Vagina (tissue), 2 donors: Measurements from ENCODE around the gene CAV3. TPM values are rescaled to one million over a fixed set of nuclear protein-coding genes. Genes with fewer than 3 reads are reported as not detected.
A peak's percentile ranks its signal among the peaks of the same experiment; 100 is the strongest.

ENCODE experiments used
- DNase-seq, 2 donors: peaks; one replicate each; pipeline ENCODE4 v3.0.0-alpha.2; 2017; ENCODE audit errors: extremely low spot score in 2 of 2
- H3K27ac ChIP-seq: fragments of 200-600 bp; sonication (generic); one replicate; pipeline ENCODE4 v1.5.1; 2019
- H3K27me3 ChIP-seq: fragments of 200-600 bp; sonication (generic); one replicate; pipeline ENCODE4 v1.5.1; 2019
- H3K36me3 ChIP-seq, 2 donors: fragments of 200-600 bp; sonication (generic); one replicate each; pipeline ENCODE4 v1.5.1; 2017 to 2019
- H3K4me1 ChIP-seq: fragments of 200-600 bp; sonication (generic); one replicate; pipeline ENCODE4 v1.5.1; 2019
- H3K4me3 ChIP-seq, 2 donors: fragments of 200-600 bp; sonication (generic); 1 replicate in 1 of 2; 2 replicates in 1 of 2; pipeline ENCODE4 v1.5.1; 2016 to 2019
- H3K9me3 ChIP-seq: fragments of 200-600 bp; sonication (generic); one replicate; pipeline ENCODE4 v1.5.1; 2019
- POLR2A ChIP-seq, 2 donors: fragments of 450-650 bp; IDR thresholded peaks; one replicate each; pipeline ENCODE4 v1.6.1; 2017; ENCODE audit warnings: antibody characterized with exemption in 2 of 2, mild to moderate bottlenecking in 2 of 2, moderate library complexity in 2 of 2
- POLR2AphosphoS5 ChIP-seq, 2 donors: sonication (generic); formaldehyde crosslinking; IDR thresholded peaks; one replicate each; pipeline ENCODE4 v1.9.0; 2017; ENCODE audit warnings: antibody characterized with exemption in 2 of 2, mild to moderate bottlenecking in 2 of 2, low read depth in 1 of 2; ENCODE audit not compliant: insufficient read depth in 1 of 2
- intact Hi-C: fragments of 100-400 bp; cut with DNase I; formaldehyde crosslinking; loops from one replicate; pipeline ENCODE4 v1.15.1; 2023
- total RNA-seq: library from RNA; depleted of rRNA; stranded (reverse); fragments of >200 nt; gene quantifications from one replicate; pipeline ENCODE4 v1.2.3, GENCODE V29; 2016
- TF ChIP-seq, protein P1 (sequence below), 3 experiments: fragments of 450-650 bp in 2 of 3; fragments of 200-600 bp in 1 of 3; sonication (generic) in 1 of 3; IDR thresholded peaks; one replicate each; pipeline ENCODE4 v1.5.1; 2017 to 2019; ENCODE audit warnings: antibody characterized with exemption in 3 of 3, mild to moderate bottlenecking in 2 of 3, moderate library complexity in 2 of 3

Gene CAV3
- total RNA-seq, 1 donor from 2014 or later: not detected

DNA sequence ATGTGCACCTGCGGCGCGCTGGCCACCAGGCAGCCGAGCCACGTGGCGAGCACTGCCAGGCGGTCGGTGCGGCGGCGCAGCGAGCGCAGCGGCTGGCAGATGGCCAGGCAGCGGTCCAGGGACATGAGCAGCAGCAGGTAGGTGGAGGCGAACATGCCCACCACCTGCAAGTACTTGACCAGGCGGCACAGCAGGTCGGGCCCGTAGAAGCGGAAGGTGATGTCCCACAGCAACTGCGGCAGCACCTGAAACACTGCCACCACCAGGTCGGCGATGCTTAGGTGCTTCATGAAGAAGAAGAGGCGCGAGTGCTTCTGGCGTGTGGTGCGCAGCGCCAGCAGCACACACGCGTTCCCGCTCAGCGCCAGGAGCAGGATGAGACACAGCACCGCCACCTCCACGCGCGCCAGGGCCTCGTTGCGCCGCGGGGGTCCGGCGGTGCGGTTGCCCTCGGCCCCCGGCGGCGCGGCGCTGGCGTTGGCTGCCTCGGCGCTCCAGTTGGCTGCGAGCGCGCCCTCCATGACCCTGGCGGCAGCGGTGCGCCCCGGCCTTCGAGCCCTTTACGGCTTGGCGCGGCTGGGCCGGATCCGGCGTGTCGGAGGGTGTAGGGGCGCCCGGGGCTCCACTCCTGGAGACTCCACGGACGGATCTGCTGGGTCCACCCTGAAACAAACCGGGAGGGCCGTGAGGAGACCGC lies 34.2 kb downstream of the CAV3 start:
- no peak overlapping the region for H3K27ac ChIP-seq
- intact Hi-C loops: no loop called here
- peaks cover 6% of the 10 kb centered on the region for H3K27me3 ChIP-seq
- DNase-seq: peak; percentile 75 to 88
- peaks cover 21% of the 10 kb centered on the region for H3K4me1 ChIP-seq
- no peaks in the 10 kb centered on the region for H3K9me3 ChIP-seq
- H3K36me3 ChIP-seq: no peaks in the 10 kb centered on the region
- TF ChIP-seq, protein P1, sequence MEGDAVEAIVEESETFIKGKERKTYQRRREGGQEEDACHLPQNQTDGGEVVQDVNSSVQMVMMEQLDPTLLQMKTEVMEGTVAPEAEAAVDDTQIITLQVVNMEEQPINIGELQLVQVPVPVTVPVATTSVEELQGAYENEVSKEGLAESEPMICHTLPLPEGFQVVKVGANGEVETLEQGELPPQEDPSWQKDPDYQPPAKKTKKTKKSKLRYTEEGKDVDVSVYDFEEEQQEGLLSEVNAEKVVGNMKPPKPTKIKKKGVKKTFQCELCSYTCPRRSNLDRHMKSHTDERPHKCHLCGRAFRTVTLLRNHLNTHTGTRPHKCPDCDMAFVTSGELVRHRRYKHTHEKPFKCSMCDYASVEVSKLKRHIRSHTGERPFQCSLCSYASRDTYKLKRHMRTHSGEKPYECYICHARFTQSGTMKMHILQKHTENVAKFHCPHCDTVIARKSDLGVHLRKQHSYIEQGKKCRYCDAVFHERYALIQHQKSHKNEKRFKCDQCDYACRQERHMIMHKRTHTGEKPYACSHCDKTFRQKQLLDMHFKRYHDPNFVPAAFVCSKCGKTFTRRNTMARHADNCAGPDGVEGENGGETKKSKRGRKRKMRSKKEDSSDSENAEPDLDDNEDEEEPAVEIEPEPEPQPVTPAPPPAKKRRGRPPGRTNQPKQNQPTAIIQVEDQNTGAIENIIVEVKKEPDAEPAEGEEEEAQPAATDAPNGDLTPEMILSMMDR (IDR thresholded peaks at IDR 0.05): no peak
- TF ChIP-seq POLR2AphosphoS5 (IDR thresholded peaks at IDR 0.05; ENCODE audit: insufficient read depth in 1 of 2, low read depth in 1 of 2): no peak
- TF ChIP-seq POLR2A (IDR thresholded peaks at IDR 0.05): no peak
- peak overlapping the region in 1 of 2 donors; percentile 38 for H3K4me3 ChIP-seq

DNA sequence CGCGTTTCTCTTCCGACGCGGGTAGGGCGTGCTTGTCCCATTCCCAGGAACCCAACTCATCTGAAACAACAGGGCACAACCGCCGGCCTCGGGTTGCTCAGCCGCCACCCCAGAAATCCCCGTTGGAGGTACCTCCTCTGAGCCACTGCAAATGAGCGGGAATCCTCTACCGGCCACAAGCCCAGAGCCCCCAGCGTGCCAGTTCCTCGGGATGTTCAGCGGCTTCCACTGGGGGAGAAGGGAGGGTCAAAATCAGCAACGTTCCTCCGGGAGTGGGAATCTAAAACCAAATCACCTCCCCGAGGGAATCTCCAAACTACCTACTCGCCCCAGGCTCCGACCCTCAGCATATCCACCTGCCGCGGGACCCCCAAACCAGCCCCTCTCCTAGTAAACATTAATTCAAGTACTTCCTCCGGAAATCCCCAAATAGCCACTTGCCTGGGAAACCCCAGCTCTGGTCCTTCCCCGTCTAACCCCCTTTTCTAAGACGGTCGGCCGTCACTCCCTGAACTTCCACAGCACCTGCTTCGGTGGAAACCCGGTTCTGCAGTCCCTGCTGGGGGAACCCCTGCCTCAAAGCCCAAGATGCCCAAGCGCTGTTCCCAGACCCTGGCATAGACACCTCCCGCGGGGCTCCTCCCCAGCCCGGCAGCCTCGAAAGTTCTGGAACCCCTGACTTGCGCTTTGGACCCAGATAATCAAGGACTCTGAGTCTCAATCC lies 34.9 kb downstream of the CAV3 start:
- no peak for TF ChIP-seq POLR2A (IDR thresholded peaks at IDR 0.05)
- TF ChIP-seq POLR2AphosphoS5 (IDR thresholded peaks at IDR 0.05; ENCODE audit: insufficient read depth in 1 of 2, low read depth in 1 of 2): no peak
- TF ChIP-seq, protein P1 (IDR thresholded peaks at IDR 0.05): no peak
- no peak for DNase-seq
- no peak overlapping the region for H3K27ac ChIP-seq
- peaks cover 6% of the 10 kb centered on the region for H3K27me3 ChIP-seq
- peak overlapping the region; percentile 14 to 38 for H3K4me3 ChIP-seq
- peaks cover 21% of the 10 kb centered on the region for H3K4me1 ChIP-seq
- no peaks in the 10 kb centered on the region for H3K9me3 ChIP-seq
- intact Hi-C loops: no loop called here
- no peaks in the 10 kb centered on the region for H3K36me3 ChIP-seq

DNA sequence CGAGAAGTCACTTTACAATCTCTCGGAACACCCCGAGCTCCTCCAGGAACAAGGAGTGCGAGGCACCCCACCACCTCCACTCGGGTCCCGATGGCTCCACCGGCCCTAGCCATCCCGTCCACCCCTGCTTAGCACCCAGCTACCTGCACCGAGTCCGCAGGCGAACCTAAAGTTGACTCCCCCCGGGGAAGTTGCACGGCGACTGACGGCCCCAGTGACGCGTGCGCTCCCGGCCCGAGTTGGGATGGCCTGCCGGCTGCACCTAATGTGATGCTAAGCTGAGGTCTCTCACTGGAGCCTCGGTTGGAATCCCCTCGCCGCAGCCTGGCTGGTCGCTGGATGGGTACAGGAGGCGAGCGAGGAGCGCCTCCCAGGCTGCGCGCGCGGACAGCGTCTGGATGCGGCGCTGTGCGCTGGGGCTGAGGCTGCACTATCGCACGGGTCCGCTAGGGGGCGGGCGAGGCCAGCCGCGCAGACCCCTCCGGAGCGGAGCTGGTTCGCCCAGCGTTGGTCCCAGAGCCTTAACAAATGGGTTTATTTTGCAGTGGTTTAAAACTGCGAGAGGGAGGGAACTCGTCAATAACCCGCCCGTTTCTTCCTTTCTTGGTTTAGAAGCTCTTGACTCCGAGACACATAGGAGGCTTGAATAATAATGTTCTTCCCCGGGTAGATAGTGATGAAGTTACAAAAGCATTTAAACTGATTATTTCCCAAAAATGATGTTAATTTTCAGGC lies 35.7 kb downstream of the CAV3 start, which contains the start of gene OXTR:
Gene OXTR, minus strand, starts transcription at position 526 of the 735 bp plus-strand sequence. CDS start 1,426 bp downstream, outside the sequence.
- Histone ChIP-seq H3K4me3 (peak within 1 kb of the TSS; percentile 14 to 38), H3K27me3 (peaks cover 6% of the 10 kb centered on the region), H3K4me1 (peaks cover 21% of the 10 kb centered on the region), H3K36me3 (no peaks in the 10 kb centered on the region), H3K27ac (no peak within 1 kb of the TSS), H3K9me3 (no peaks in the 10 kb centered on the region)
- peak; percentile 70 to 71 for DNase-seq
- TF ChIP-seq POLR2AphosphoS5 (IDR thresholded peaks at IDR 0.05; ENCODE audit: insufficient read depth in 1 of 2, low read depth in 1 of 2): no peak
- TF ChIP-seq, protein P1 (IDR thresholded peaks at IDR 0.05): peak; percentile 56 to 79 (median 71)
- intact Hi-C loops: no loop called here

DNA sequence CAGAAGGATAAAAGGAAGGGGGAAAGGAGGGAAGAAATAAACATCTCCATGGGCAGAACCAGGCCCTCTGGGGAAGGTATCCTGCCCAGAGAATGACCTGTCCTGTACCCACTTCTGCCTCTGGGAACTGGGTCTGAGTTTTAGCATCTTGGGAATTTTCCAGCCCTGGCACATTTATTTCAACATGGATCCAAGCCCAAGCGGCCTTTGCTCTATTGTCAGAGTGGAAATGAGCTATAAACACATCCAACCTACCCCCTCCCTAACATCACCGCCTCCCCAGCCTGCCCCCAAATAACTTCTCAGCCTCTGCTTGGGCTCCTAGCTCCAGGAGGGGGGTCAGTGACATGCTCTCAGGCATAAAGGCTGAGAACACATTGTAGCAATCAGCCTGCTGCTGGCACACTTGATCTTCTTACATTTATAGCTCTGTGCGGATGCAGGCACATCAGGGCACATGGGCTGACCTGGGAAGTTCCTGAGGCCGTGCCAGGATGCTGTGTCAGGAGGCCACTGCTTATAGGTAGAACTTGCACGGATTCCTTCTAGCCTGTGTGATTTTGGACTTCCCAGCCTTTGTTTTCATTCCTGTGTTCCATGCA lies 40.4 kb downstream of the CAV3 start:
- Histone ChIP-seq H3K27ac (no peak overlapping the region), H3K9me3 (no peaks in the 10 kb centered on the region), H3K27me3 (peaks cover 3% of the 10 kb centered on the region), H3K4me1 (peaks cover 2% of the 10 kb centered on the region), H3K4me3 (no peak overlapping the region), H3K36me3 (no peaks in the 10 kb centered on the region)
- peak in 1 of 2 donors; percentile 90 for DNase-seq
- TF ChIP-seq POLR2AphosphoS5 (IDR thresholded peaks at IDR 0.05; ENCODE audit: insufficient read depth in 1 of 2, low read depth in 1 of 2) (no peak), POLR2A (IDR thresholded peaks at IDR 0.05) (no peak)
- TF ChIP-seq, protein P1 (IDR thresholded peaks at IDR 0.05): no peak
- intact Hi-C loops: no loop called here
